Fibroblast of lung (primary cell): ENCODE results near the gene PNPLA3. TPM values are rescaled to one million over a fixed set of nuclear protein-coding genes. Genes with fewer than 3 reads are reported as not detected.

Experiments
- DNase-seq, 2 donors: peaks; one replicate each; pipeline versions ENCODE4 v3.0.0 to v3.0.0-alpha.2; 2010; ENCODE audit warnings: low read depth in 2 of 2
- H2AFZ ChIP-seq: 2 replicates; pipeline ENCODE4 v1.5.1; 2012; ENCODE audit warnings: low read length, control low read depth, inconsistent platforms
- H3K27ac ChIP-seq: 2 replicates; pipeline ENCODE4 v1.5.1; 2011; ENCODE audit warnings: low read length, control low read depth; ENCODE audit not compliant: insufficient read depth
- H3K27me3 ChIP-seq: 2 replicates; pipeline ENCODE4 v1.5.1; 2011; ENCODE audit warnings: mild to moderate bottlenecking, low read length; ENCODE audit not compliant: control insufficient read depth, insufficient read depth
- H3K36me3 ChIP-seq: 2 replicates; pipeline ENCODE4 v1.5.1; 2011; ENCODE audit warnings: low read length; ENCODE audit not compliant: control insufficient read depth, insufficient read depth
- H3K4me1 ChIP-seq: 2 replicates; pipeline ENCODE4 v1.5.1; 2011; ENCODE audit warnings: low read length; ENCODE audit not compliant: control insufficient read depth, insufficient read depth; ENCODE audit errors: extremely low read depth
- H3K4me2 ChIP-seq: 2 replicates; pipeline ENCODE4 v1.5.1; 2011; ENCODE audit warnings: low read length, control low read depth; ENCODE audit not compliant: insufficient read depth; ENCODE audit errors: extremely low read depth
- H3K4me3 ChIP-seq, 4 experiments: fragments of 200-600 bp in 1 of 4; sonication (generic) in 1 of 4; replicated peaks in 1 of 4; 2 replicates each; pipeline ENCODE4 v1.5.1; 2011 to 2016; ENCODE audit warnings: low read length in 4 of 4, low read depth in 3 of 4, mild to moderate bottlenecking in 3 of 4, control low read depth in 2 of 4, inconsistent platforms in 1 of 4, mixed read lengths in 1 of 4; ENCODE audit not compliant: insufficient read depth in 1 of 4; ENCODE audit errors: control extremely low read depth in 1 of 4
- H3K79me2 ChIP-seq: 2 replicates; pipeline ENCODE4 v1.5.1; 2012; ENCODE audit warnings: mild to moderate bottlenecking, low read length, inconsistent platforms; ENCODE audit not compliant: control insufficient read depth, insufficient read depth
- H3K9ac ChIP-seq: 2 replicates; pipeline ENCODE4 v1.5.1; 2011; ENCODE audit warnings: mild to moderate bottlenecking, low read length, control low read depth; ENCODE audit not compliant: insufficient read depth
- H3K9me3 ChIP-seq: 2 replicates; pipeline ENCODE4 v1.5.1; 2012; ENCODE audit warnings: low read depth, low read length; ENCODE audit not compliant: control insufficient read depth, insufficient read depth
- H4K20me1 ChIP-seq: 2 replicates; pipeline ENCODE4 v1.5.1; 2011; ENCODE audit warnings: low read length; ENCODE audit not compliant: control insufficient read depth, insufficient read depth; ENCODE audit errors: extremely low read depth
- EZH2 ChIP-seq: IDR thresholded peaks from 2 replicates; pipeline ENCODE4 v1.5.1; 2012; ENCODE audit warnings: low read length, control low read depth, mild to moderate bottlenecking; ENCODE audit errors: missing control alignments
- polyA plus RNA-seq, 2 donors: library from polyadenylated mRNA; depleted of rRNA in 1 of 2; stranded (reverse) in 1 of 2; unstranded in 1 of 2; fragments of >200 nt; gene quantifications; 2 replicates each; pipeline ENCODE4 v1.2.1, GENCODE V29; 2011 to 2012; ENCODE audit warnings: missing spikeins in 1 of 2
- total RNA-seq: library from RNA; depleted of rRNA; stranded (reverse); fragments of >200 nt; gene quantifications from 2 replicates; pipeline ENCODE4 v1.2.1, GENCODE V29; 2014
- TF ChIP-seq, protein P1 (sequence below), 2 donors: IDR thresholded peaks in 1 of 2; conservative IDR thresholded peaks in 1 of 2; 1 replicate in 1 of 2; 2 replicates in 1 of 2; pipeline ENCODE4 v1.5.1; 2011 to 2012; ENCODE audit warnings: low read length in 2 of 2, control low read depth in 1 of 2, inconsistent platforms in 1 of 2, low read depth in 1 of 2, mild to moderate bottlenecking in 1 of 2

The PNPLA3 gene
- total and polyA plus RNA-seq, 2 donors (not counting 1 experiment from before 2014, with no cell fraction given): 6.8 to 12.6 TPM

GRCh38 chr22:43951966-43952365 lies 28.4 kb downstream of the PNPLA3 start:
- DNase-seq: no peak
- peaks cover 2% of the 10 kb centered on the region for H3K4me1 ChIP-seq

DNA sequence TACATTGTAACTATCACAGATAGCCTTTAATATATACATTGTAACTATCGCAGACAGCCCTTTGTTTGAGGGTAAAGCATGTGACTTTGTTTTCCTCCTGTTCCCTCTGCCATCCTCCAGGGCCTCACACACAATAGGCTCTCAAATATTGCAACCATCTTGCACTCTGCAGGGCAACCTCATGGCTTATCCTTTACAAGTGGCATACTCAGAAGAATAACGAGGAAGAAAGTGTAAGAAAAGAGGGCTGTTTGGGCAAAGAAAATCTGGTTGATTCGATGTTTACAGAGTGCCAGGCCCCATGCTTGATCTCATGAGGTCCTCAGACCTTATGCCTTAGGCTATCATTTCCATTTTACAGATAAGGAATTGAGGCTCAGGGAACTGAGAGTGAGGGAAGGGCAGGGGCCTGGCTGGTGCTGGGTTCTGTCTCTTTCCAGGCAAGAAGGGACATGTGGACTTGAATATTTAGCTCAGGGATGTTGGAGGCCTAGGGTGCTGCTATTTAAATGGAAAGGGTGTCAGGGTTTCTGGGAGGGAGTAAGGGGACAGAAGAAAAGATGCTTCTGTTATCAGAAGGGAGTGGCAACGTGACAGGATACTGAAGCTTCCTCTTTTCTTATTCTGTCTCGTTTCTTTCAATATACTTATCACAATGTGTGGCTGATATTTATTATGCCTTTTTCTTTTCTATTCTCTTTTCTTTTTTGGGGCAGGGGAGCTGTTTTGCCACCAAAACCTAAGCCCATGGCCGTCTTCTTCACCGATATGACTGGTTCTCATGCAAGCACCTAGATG lies 30.6 kb downstream of the PNPLA3 start:
- Histone ChIP-seq H2AFZ (peak overlapping the region; percentile 4), H3K9me3 (no peaks in the 10 kb centered on the region), H3K27ac (peak overlapping the region; percentile 78), H3K79me2 (peaks cover 24% of the 10 kb centered on the region), H3K27me3 (no peaks in the 10 kb centered on the region), H3K4me1 (peaks cover 2% of the 10 kb centered on the region), H4K20me1 (peaks cover 1% of the 10 kb centered on the region), H3K9ac (peak overlapping the region; percentile 75), H3K4me3 (peak overlapping the region; percentile 48 to 93 (median 70)), H3K4me2 (peak overlapping the region; percentile 88), H3K36me3 (no peaks in the 10 kb centered on the region)
- TF ChIP-seq, protein P1, sequence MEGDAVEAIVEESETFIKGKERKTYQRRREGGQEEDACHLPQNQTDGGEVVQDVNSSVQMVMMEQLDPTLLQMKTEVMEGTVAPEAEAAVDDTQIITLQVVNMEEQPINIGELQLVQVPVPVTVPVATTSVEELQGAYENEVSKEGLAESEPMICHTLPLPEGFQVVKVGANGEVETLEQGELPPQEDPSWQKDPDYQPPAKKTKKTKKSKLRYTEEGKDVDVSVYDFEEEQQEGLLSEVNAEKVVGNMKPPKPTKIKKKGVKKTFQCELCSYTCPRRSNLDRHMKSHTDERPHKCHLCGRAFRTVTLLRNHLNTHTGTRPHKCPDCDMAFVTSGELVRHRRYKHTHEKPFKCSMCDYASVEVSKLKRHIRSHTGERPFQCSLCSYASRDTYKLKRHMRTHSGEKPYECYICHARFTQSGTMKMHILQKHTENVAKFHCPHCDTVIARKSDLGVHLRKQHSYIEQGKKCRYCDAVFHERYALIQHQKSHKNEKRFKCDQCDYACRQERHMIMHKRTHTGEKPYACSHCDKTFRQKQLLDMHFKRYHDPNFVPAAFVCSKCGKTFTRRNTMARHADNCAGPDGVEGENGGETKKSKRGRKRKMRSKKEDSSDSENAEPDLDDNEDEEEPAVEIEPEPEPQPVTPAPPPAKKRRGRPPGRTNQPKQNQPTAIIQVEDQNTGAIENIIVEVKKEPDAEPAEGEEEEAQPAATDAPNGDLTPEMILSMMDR (conservative IDR thresholded peaks at IDR 0.05 in 1 of 2, IDR thresholded peaks at IDR 0.05 in 1 of 2; ENCODE audit: low read depth in 1 of 2, low read length in 2 of 2): no peak
- TF ChIP-seq EZH2: no peak
- DNase-seq: no peak

More at GRCh38 chr22:43951966-43952365, 28.4 kb downstream of the PNPLA3 start:
- no peaks in the 10 kb centered on the region for H3K9me3 ChIP-seq
- H3K4me2 ChIP-seq: no peak overlapping the region
- peaks cover 11% of the 10 kb centered on the region for H3K79me2 ChIP-seq
- TF ChIP-seq EZH2: no peak
- TF ChIP-seq, protein P1 (conservative IDR thresholded peaks at IDR 0.05 in 1 of 2, IDR thresholded peaks at IDR 0.05 in 1 of 2; ENCODE audit: low read depth in 1 of 2, low read length in 2 of 2): no peak
- no peaks in the 10 kb centered on the region for H3K27me3 ChIP-seq
- H3K9ac ChIP-seq: no peak overlapping the region
- H2AFZ ChIP-seq: no peak overlapping the region
- no peak overlapping the region for H3K27ac ChIP-seq
- no peaks in the 10 kb centered on the region for H3K36me3 ChIP-seq
- H3K4me3 ChIP-seq: no peak overlapping the region
- H4K20me1 ChIP-seq: peaks cover 1% of the 10 kb centered on the region

DNA sequence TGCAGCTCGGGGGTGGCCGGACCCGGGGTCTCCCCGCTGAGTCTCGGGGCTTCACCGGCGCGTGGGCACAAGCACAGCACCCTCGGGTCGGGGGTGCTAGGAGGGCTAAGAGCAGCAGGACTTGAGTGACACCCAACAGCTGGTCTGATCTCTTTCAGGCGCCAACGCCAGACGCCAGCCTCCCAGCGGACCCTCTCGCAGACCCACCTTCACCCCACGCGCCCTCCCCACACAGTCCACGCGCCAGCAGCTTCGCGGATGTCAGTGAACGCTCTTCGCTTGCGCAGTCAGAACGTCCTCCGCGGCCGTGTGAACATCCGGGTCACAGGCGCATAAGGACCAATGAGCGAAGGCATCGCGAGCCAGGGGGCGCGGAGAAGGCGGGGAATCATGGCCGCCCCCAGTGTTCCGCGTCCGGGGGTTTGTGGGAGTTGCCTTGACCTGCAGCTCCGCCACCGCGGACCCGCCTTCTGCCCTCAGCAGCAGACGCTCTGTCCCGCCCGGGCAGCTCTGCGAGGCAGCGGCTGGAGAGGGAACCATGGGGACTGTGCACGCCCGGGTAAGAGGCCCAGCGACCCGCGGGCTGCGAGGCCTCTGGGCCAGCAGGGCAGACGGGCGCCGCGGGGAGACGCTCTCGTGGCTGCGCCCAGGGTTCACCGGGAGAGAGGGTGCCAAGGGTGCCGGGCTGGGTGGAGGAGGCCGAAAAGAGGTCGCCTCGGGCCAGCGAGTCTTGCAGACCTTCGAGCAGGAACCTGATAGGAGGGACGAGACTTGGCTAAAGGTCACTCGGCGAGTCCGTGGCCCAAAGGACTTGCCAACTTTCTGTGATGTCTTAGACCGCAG lies 31.7 kb downstream of the PNPLA3 start, which contains the start of gene SAMM50:
TSS of gene SAMM50 (plus strand) at position 403 of the 843 bp plus-strand sequence. CDS start at position 539, 136 bp downstream.
- Histone ChIP-seq H3K4me3 (peak within 1 kb of the TSS; percentile 48 to 93 (median 70)), H3K4me2 (peak within 1 kb of the TSS; percentile 95), H2AFZ (peak within 1 kb of the TSS; percentile 88), H3K9me3 (no peaks in the 10 kb centered on the region), H4K20me1 (peaks cover 1% of the 10 kb centered on the region), H3K27ac (peak within 1 kb of the TSS; percentile 78), H3K36me3 (no peaks in the 10 kb centered on the region), H3K79me2 (peaks cover 30% of the 10 kb centered on the region), H3K9ac (peak within 1 kb of the TSS; percentile 75), H3K27me3 (no peaks in the 10 kb centered on the region), H3K4me1 (peaks cover 2% of the 10 kb centered on the region)
- TF ChIP-seq, protein P1 (conservative IDR thresholded peaks at IDR 0.05 in 1 of 2, IDR thresholded peaks at IDR 0.05 in 1 of 2; ENCODE audit: low read depth in 1 of 2, low read length in 2 of 2): no peak
- no peak for TF ChIP-seq EZH2
- peak; percentile 87 to 90 for DNase-seq
